HepG2 (cell line): ENCODE results near the gene ZXDC. TPM values are rescaled to one million over a fixed set of nuclear protein-coding genes. Genes with fewer than 3 reads are reported as not detected.

Source experiments
- ATAC-seq: fragments of 200-7000 bp; cut with Tn5 transposase; 3 replicates; pipeline ENCODE4 v1.9.1; 2020; ENCODE audit warnings: mild to moderate bottlenecking, moderate library complexity
- BruUV-seq: library from RNA; stranded (reverse); fragments of 400-500 nt; replicated peaks from 2 replicates; lab custom pipeline; 2021; lab: Mats Ljungman, UMichigan
- CTCF ChIA-PET: fragments of 300-600 bp; formaldehyde crosslinking; extraction: SDS; loops from one replicate; lab custom pipeline; 2021; ENCODE audit warnings: low total read pairs, inconsistent platforms, low intra/inter-chr PET ratio; lab: Yijun Ruan, JAX
- POLR2A ChIA-PET: fragments of 350-600 bp; sonication (Branson Sonifier 250); formaldehyde crosslinking; loops from one replicate; lab custom pipeline; 2020; ENCODE audit warnings: antibody characterized with exemption, inconsistent platforms; lab: Yijun Ruan, JAX
- DNase-seq: peaks from one replicate; pipeline ENCODE4 v3.0.0-alpha.2; 2015; ENCODE audit warnings: low spot score
- FAIRE-seq: peaks from 3 replicates; lab custom pipeline; 2011; peaks lifted over from hg19 to GRCh38; lab: Jason Lieb, UNC
- H2AFZ ChIP-seq: one replicate; pipeline ENCODE4 v1.6.1; 2011; ENCODE audit warnings: low read length, inconsistent platforms
- H3K27ac ChIP-seq: fragments of 300-600 bp; 3 replicates; pipeline ENCODE4 v1.8.0; 2011; ENCODE audit warnings: mixed run types, mild to moderate bottlenecking, mixed read lengths, low read length, inconsistent platforms; ENCODE audit not compliant: insufficient read depth; ENCODE audit errors: extremely low read length
- H3K27me3 ChIP-seq, 2 experiments: fragments of 200-600 bp in 1 of 2; 2 replicates in 1 of 2; 3 replicates in 1 of 2; pipeline versions ENCODE4 v1.6.0 to v1.8.0; 2011; ENCODE audit warnings: low read length in 2 of 2, mild to moderate bottlenecking in 2 of 2, moderate library complexity in 2 of 2, inconsistent platforms in 1 of 2; ENCODE audit not compliant: insufficient read depth in 2 of 2, control insufficient read depth in 1 of 2
- H3K36me3 ChIP-seq, 2 experiments: fragments of 200-600 bp in 1 of 2; replicated peaks in 1 of 2; 2 replicates in 1 of 2; 3 replicates in 1 of 2; pipeline versions ENCODE4 v1.5.1 to v1.8.0; 2011; ENCODE audit warnings: low read length in 2 of 2, inconsistent platforms in 1 of 2; ENCODE audit not compliant: insufficient read depth in 2 of 2, control insufficient read depth in 1 of 2
- H3K4me1 ChIP-seq: 2 replicates; pipeline ENCODE4 v1.5.1; 2012; ENCODE audit warnings: low read length, inconsistent platforms; ENCODE audit not compliant: insufficient read depth
- H3K4me2 ChIP-seq: 2 replicates; pipeline ENCODE4 v1.6.0; 2011; ENCODE audit warnings: low read depth, low read length, inconsistent platforms
- H3K4me3 ChIP-seq, 3 experiments: fragments of 200-600 bp in 1 of 3; sonication (generic), shearing (Covaris generic) in 1 of 3; replicated peaks in 1 of 3; 2 replicates each; pipeline ENCODE4 v1.5.1; 2011 to 2016; ENCODE audit warnings: low read length in 3 of 3, inconsistent platforms in 2 of 3, low read depth in 2 of 3, mild to moderate bottlenecking in 2 of 3, control low read depth in 1 of 3, mixed read lengths in 1 of 3; ENCODE audit not compliant: insufficient read depth in 1 of 3
- H3K79me2 ChIP-seq: one replicate; pipeline ENCODE4 v1.6.1; 2011; ENCODE audit warnings: low read length, inconsistent platforms; ENCODE audit not compliant: insufficient read depth
- H3K9ac ChIP-seq: 2 replicates; pipeline ENCODE4 v1.6.0; 2011; ENCODE audit warnings: mild to moderate bottlenecking, low read depth, low read length, inconsistent platforms; ENCODE audit not compliant: insufficient read depth
- H3K9me3 ChIP-seq: 2 replicates; pipeline ENCODE4 v1.5.1; 2012; ENCODE audit warnings: mild to moderate bottlenecking, low read length
- H4K20me1 ChIP-seq: 2 replicates; pipeline ENCODE4 v1.6.0; 2011; ENCODE audit warnings: inconsistent platforms, mild to moderate bottlenecking, low read length, moderate library complexity; ENCODE audit not compliant: insufficient read depth
- ATF7-NPFF ChIP-seq: sonication (generic); formaldehyde crosslinking; IDR thresholded peaks from 2 replicates; pipeline ENCODE4 v1.8.1; 2023; ENCODE audit warnings: mild to moderate bottlenecking, low read depth, missing genetic modification reagents, moderate library complexity
- HNF4A ChIP-seq: sonication (generic); formaldehyde crosslinking; IDR thresholded peaks from 2 replicates; pipeline ENCODE4 v1.4.0; 2020; ENCODE audit warnings: missing genetic modification reagents
- HNF4G ChIP-seq, 2 experiments: sonication (generic) in 1 of 2; formaldehyde crosslinking in 1 of 2; IDR thresholded peaks; 2 replicates each; pipeline versions ENCODE4 v1.4.0 to v1.6.1; 2011 to 2020; ENCODE audit warnings: borderline replicate concordance in 2 of 2, low read depth in 2 of 2, mild to moderate bottlenecking in 2 of 2, low read length in 1 of 2, missing genetic modification reagents in 1 of 2, moderate library complexity in 1 of 2
- KAT2B ChIP-seq: fragments of 150-350 bp; IDR thresholded peaks from 2 replicates; pipeline ENCODE4 v1.6.1; 2014; ENCODE audit warnings: low read depth, low read length, borderline replicate concordance
- KLF13 ChIP-seq: sonication (generic); formaldehyde crosslinking; IDR thresholded peaks from 2 replicates; pipeline ENCODE4 v1.4.0; 2020; ENCODE audit warnings: mild to moderate bottlenecking, missing genetic modification reagents
- KLF15 ChIP-seq: sonication (generic); formaldehyde crosslinking; IDR thresholded peaks from 2 replicates; pipeline ENCODE4 v1.8.1; 2023; ENCODE audit warnings: borderline replicate concordance, mild to moderate bottlenecking, inconsistent platforms, missing genetic modification reagents, mixed read lengths
- PHF5A ChIP-seq: IDR thresholded peaks from one replicate; pipeline ENCODE4 v1.6.1; 2018; ENCODE audit warnings: low read depth, missing genetic modification reagents; ENCODE audit not compliant: unreplicated experiment
- RNF219 ChIP-seq: sonication (generic); formaldehyde crosslinking; IDR thresholded peaks from 2 replicates; pipeline ENCODE4 v1.5.0; 2020; ENCODE audit warnings: mild to moderate bottlenecking, missing genetic modification reagents
- RORA ChIP-seq: sonication (generic); formaldehyde crosslinking; IDR thresholded peaks from 2 replicates; pipeline ENCODE4 v1.5.0; 2020; ENCODE audit warnings: mild to moderate bottlenecking, missing genetic modification reagents, moderate library complexity
- THYN1 ChIP-seq: sonication (generic); formaldehyde crosslinking; IDR thresholded peaks from 2 replicates; pipeline ENCODE4 v1.8.1; 2023; ENCODE audit warnings: low read depth, mild to moderate bottlenecking, moderate library complexity, missing genetic modification reagents, borderline replicate concordance
- U2AF1 ChIP-seq: fragments of 200-400 bp; formaldehyde crosslinking; optimal IDR thresholded peaks from 2 replicates; pipeline ENCODE3; 2017; ENCODE audit warnings: mild to moderate bottlenecking, low read depth, low read length
- ZNF333 ChIP-seq: sonication (generic); formaldehyde crosslinking; IDR thresholded peaks from 2 replicates; pipeline ENCODE4 v1.4.0; 2020; ENCODE audit warnings: mild to moderate bottlenecking, missing genetic modification reagents, borderline replicate concordance
- ZNF430 ChIP-seq: sonication (generic); formaldehyde crosslinking; IDR thresholded peaks from 2 replicates; pipeline ENCODE4 v1.9.0; 2021; ENCODE audit warnings: mild to moderate bottlenecking, missing genetic modification reagents
- WGBS: methylation state at CpG from one replicate; pipeline ENCODE4 v1.1.6; 2017; ENCODE audit warnings: low lambda C conversion rate; 5-methylcytosine and 5-hydroxymethylcytosine counted together
- in situ Hi-C: cut with HindIII; loops from 2 replicates; pipeline ENCODE4 v1.10.0; 2017; ENCODE audit warnings: low pct_unique_long_range_greater_than_20kb; ENCODE audit not compliant: extremely low pct_ligation_motif_present
- intact Hi-C: fragments of 100-400 bp; cut with micrococcal nuclease; formaldehyde crosslinking; loops from one replicate; pipeline ENCODE4 v1.10.0; 2022; ENCODE audit not compliant: unreplicated experiment
- polyA plus RNA-seq, 8 experiments: library from polyadenylated mRNA; depleted of rRNA in 3 of 8; stranded (reverse) in 7 of 8; unstranded in 1 of 8; fragments of >200 nt; fragmentation: Illumina TruSeq in 4 of 8; extraction: Trizol in 4 of 8; gene quantifications; 2 replicates each; pipeline versions ENCODE4 v1.2.1 to v1.2.3, GENCODE V29; 2011 to 2016; ENCODE audit warnings: low read depth in 4 of 8, missing spikeins in 1 of 8, mixed read lengths in 1 of 8; ENCODE audit not compliant: insufficient read depth in 1 of 8
- total RNA-seq, 5 experiments: library from RNA; depleted of rRNA; stranded (reverse); fragments of >200 nt; fragmentation: Illumina TruSeq; extraction: Trizol; gene quantifications; 2 replicates each; pipeline ENCODE4 v1.2.3, GENCODE V29; 2016; ENCODE audit warnings: low read depth in 1 of 5
- TF ChIP-seq, protein P1 (sequence below): sonication (generic); formaldehyde crosslinking; IDR thresholded peaks from 2 replicates; pipeline ENCODE4 v1.5.0; 2020; ENCODE audit warnings: mild to moderate bottlenecking, low read depth, missing genetic modification reagents, borderline replicate concordance
- TF ChIP-seq, protein P2 (sequence below): sonication (generic); formaldehyde crosslinking; IDR thresholded peaks from 2 replicates; pipeline ENCODE4 v1.5.0; 2020; ENCODE audit warnings: mild to moderate bottlenecking, missing genetic modification reagents

ZXDC gene
- total and polyA plus RNA-seq, 2 of the 13 experiments (the other 11 are each of a cell fraction or from before 2014, with no cell fraction given): 17.6 to 21.2 TPM

- no peak for TF ChIP-seq ATF7-NPFF (CRISPR knock-in tag)
- TF ChIP-seq ZNF430 (CRISPR knock-in tag): no peak
- TF ChIP-seq PHF5A (CRISPR knock-in tag): no peak
- no peak for TF ChIP-seq HNF4A (CRISPR knock-in tag)
- no peak for TF ChIP-seq ZNF333 (CRISPR knock-in tag)
- TF ChIP-seq U2AF1: no peak
- no peak for TF ChIP-seq HNF4G (IDR thresholded peaks at IDR 0.05; ENCODE audit: borderline replicate concordance, low read depth, low read length)
- TF ChIP-seq HNF4G (CRISPR knock-in tag; IDR thresholded peaks at IDR 0.05; ENCODE audit: borderline replicate concordance, low read depth): no peak
- TF ChIP-seq KLF13 (CRISPR knock-in tag): no peak
- no peak for TF ChIP-seq KAT2B
- TF ChIP-seq KLF15 (CRISPR knock-in tag): no peak
Observed at GRCh38 chr3:126480206-126480605, 4.5 kb upstream of the ZXDC start (continued).

- Histone ChIP-seq H3K4me1 (peaks cover 82% of the 10 kb centered on the region), H3K27ac (no peak overlapping the region), H3K9ac (no peak overlapping the region), H3K27me3 (no peaks in the 10 kb centered on the region; a peak in 1 of 5 replicates), H3K4me2 (no peak overlapping the region), H3K4me3 (no peak overlapping the region), H3K9me3 (no peaks in the 10 kb centered on the region), H2AFZ (no peak overlapping the region), H3K36me3 (no peaks in the 10 kb centered on the region), H3K79me2 (peaks cover 5% of the 10 kb centered on the region), H4K20me1 (no peaks in the 10 kb centered on the region)
- no TSS peak for BruUV-seq
- ChIA-PET CTCF (no interaction called here), POLR2A (no interaction called here)
- intact Hi-C loops (loop anchor here (5.0 kb wide), 1 partner anchor 38 kb away; the partner anchor contains the start of gene UROC1), in situ Hi-C loops (no loop called here)
- no peak for ATAC-seq
- WGBS: 17% methylated on average over 1 of the region's 1 CpG
- no peak for FAIRE-seq
- DNase-seq: no peak
- TF ChIP-seq RORA (CRISPR knock-in tag) (no peak), THYN1 (CRISPR knock-in tag) (no peak), RNF219 (no peak)
- TF ChIP-seq, protein P1, sequence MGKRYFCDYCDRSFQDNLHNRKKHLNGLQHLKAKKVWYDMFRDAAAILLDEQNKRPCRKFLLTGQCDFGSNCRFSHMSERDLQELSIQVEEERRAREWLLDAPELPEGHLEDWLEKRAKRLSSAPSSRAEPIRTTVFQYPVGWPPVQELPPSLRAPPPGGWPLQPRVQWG (CRISPR knock-in tag): no peak
- TF ChIP-seq, protein P2, sequence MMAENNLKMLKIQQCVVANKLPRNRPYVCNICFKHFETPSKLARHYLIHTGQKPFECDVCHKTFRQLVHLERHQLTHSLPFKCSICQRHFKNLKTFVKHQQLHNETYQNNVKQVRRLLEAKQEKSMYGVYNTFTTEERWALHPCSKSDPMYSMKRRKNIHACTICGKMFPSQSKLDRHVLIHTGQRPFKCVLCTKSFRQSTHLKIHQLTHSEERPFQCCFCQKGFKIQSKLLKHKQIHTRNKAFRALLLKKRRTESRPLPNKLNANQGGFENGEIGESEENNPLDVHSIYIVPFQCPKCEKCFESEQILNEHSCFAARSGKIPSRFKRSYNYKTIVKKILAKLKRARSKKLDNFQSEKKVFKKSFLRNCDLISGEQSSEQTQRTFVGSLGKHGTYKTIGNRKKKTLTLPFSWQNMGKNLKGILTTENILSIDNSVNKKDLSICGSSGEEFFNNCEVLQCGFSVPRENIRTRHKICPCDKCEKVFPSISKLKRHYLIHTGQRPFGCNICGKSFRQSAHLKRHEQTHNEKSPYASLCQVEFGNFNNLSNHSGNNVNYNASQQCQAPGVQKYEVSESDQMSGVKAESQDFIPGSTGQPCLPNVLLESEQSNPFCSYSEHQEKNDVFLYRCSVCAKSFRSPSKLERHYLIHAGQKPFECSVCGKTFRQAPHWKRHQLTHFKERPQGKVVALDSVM (CRISPR knock-in tag): peak; percentile 93
Observed at GRCh38 chr3:126479642-126480041, 4.0 kb upstream of the ZXDC start.
